Neural progenitor cell (in vitro differentiated cells): Measurements from ENCODE around the gene NR1D2. TPM values are rescaled to one million over a fixed set of nuclear protein-coding genes. Genes with fewer than 3 reads are reported as not detected.

Experiments used
- DNase-seq: peaks from one replicate; pipeline ENCODE4 v3.0.0-alpha.2; 2016; ENCODE audit warnings: low spot score
- H2AFZ ChIP-seq: fragments of 200-600 bp; sonication (generic); replicated peaks from 2 replicates; pipeline ENCODE4 v1.6.1; 2016; ENCODE audit warnings: antibody characterized with exemption
- H3F3A ChIP-seq: fragments of 200-600 bp; sonication (generic); 2 replicates; pipeline ENCODE4 v1.6.1; 2016; ENCODE audit warnings: antibody characterized with exemption, low read depth
- H3K27ac ChIP-seq: fragments of 200-600 bp; sonication (generic); 2 replicates; pipeline ENCODE4 v1.5.1; 2016; ENCODE audit warnings: mild to moderate bottlenecking
- H3K27me3 ChIP-seq: fragments of 200-600 bp; sonication (generic); 2 replicates; pipeline ENCODE4 v1.6.1; 2016; ENCODE audit warnings: mild to moderate bottlenecking, moderate library complexity
- H3K36me3 ChIP-seq: fragments of 200-600 bp; sonication (generic); 2 replicates; pipeline ENCODE4 v1.5.1; 2016
- H3K4me1 ChIP-seq: fragments of 200-600 bp; sonication (generic); 2 replicates; pipeline ENCODE4 v1.6.1; 2016; ENCODE audit warnings: mixed run types
- H3K4me2 ChIP-seq: fragments of 200-600 bp; sonication (generic); 2 replicates; pipeline ENCODE4 v1.6.1; 2016
- H3K4me3 ChIP-seq: fragments of 200-600 bp; sonication (generic); 2 replicates; pipeline ENCODE4 v1.5.1; 2016
- H3K79me2 ChIP-seq: fragments of 200-600 bp; sonication (generic); 2 replicates; pipeline ENCODE4 v1.6.1; 2016; ENCODE audit warnings: low read depth
- H3K9ac ChIP-seq: fragments of 200-600 bp; sonication (generic); 2 replicates; pipeline ENCODE4 v1.6.1; 2016
- H3K9me3 ChIP-seq: fragments of 200-600 bp; sonication (generic); 2 replicates; pipeline ENCODE4 v1.5.1; 2016; ENCODE audit warnings: low read depth
- H4K20me1 ChIP-seq: fragments of 200-600 bp; sonication (generic); 2 replicates; pipeline ENCODE4 v1.6.1; 2016; ENCODE audit warnings: low read depth
- H3K27ac Mint-ChIP-seq: 3 replicates; pipeline ENCODE4 v1.8.0; 2021; ENCODE audit warnings: mixed read lengths
- H3K27me3 Mint-ChIP-seq: 2 replicates; pipeline ENCODE4 v1.8.0; 2022; ENCODE audit warnings: low read depth, mild to moderate bottlenecking, inconsistent platforms, moderate library complexity, mixed read lengths; ENCODE audit not compliant: insufficient read depth
- H3K36me3 Mint-ChIP-seq: 3 replicates; pipeline ENCODE4 v1.8.0; 2021; ENCODE audit warnings: mixed read lengths
- H3K4me1 Mint-ChIP-seq: 3 replicates; pipeline ENCODE4 v1.8.0; 2021; ENCODE audit warnings: mixed read lengths
- H3K4me3 Mint-ChIP-seq: 3 replicates; pipeline ENCODE4 v1.8.0; 2021; ENCODE audit warnings: mild to moderate bottlenecking, moderate library complexity, mixed read lengths
- H3K9me3 Mint-ChIP-seq: 3 replicates; pipeline ENCODE4 v1.8.0; 2020; ENCODE audit warnings: mixed read lengths
- CTCF ChIP-seq: fragments of 200-600 bp; sonication (generic); IDR thresholded peaks from 2 replicates; pipeline ENCODE4 v1.5.1; 2017; ENCODE audit warnings: antibody characterized with exemption, mild to moderate bottlenecking
- EZH2 ChIP-seq: fragments of 200-600 bp; sonication (generic); IDR thresholded peaks from 2 replicates; pipeline ENCODE4 v1.6.1; 2017; ENCODE audit warnings: antibody characterized with exemption, mild to moderate bottlenecking, moderate library complexity
- EZH2phosphoT487 ChIP-seq: fragments of 200-600 bp; sonication (generic); IDR thresholded peaks from 2 replicates; pipeline ENCODE4 v1.6.1; 2017; ENCODE audit warnings: antibody characterized with exemption
- total RNA-seq: library from RNA; depleted of rRNA; stranded (reverse); fragments of >200 nt; gene quantifications from 2 replicates; pipeline ENCODE4 v1.2.3, GENCODE V29; 2015; ENCODE audit warnings: low replicate concordance

Gene NR1D2
- total RNA-seq, 1 donor from 2014 or later = 43.7 TPM

- no peak for TF ChIP-seq EZH2phosphoT487
- no peak for TF ChIP-seq CTCF
- TF ChIP-seq EZH2 = no peak
- H3K36me3 Mint-ChIP-seq = no peaks in the 10 kb centered on the region
- no peaks in the 10 kb centered on the region for H3K9me3 Mint-ChIP-seq
- H2AFZ ChIP-seq = no peak overlapping the region
- H3F3A ChIP-seq = no peaks in the 10 kb centered on the region
- H3K4me3 Mint-ChIP-seq = no peak overlapping the region
- H3K27ac ChIP-seq = no peak overlapping the region
- H3K4me3 ChIP-seq = no peak overlapping the region
- H3K27me3 ChIP-seq = no peaks in the 10 kb centered on the region
- no peaks in the 10 kb centered on the region for H4K20me1 ChIP-seq
- no peaks in the 10 kb centered on the region for H3K4me1 ChIP-seq
- no peak for DNase-seq
- no peaks in the 10 kb centered on the region for H3K27me3 Mint-ChIP-seq
- peaks cover 9% of the 10 kb centered on the region for H3K4me1 Mint-ChIP-seq
- H3K9me3 ChIP-seq = no peaks in the 10 kb centered on the region
- H3K9ac ChIP-seq = no peak overlapping the region
- H3K4me2 ChIP-seq = no peak overlapping the region
- no peaks in the 10 kb centered on the region for H3K36me3 ChIP-seq
- H3K27ac Mint-ChIP-seq = no peak overlapping the region
- H3K79me2 ChIP-seq = no peaks in the 10 kb centered on the region
Measured at GRCh38 chr3:23932571-23932970, 12.5 kb upstream of the NR1D2 start.

- Mint-ChIP-seq H3K27me3 (peaks cover 2% of the 10 kb centered on the region), H3K4me3 (no peak overlapping the region), H3K4me1 (peaks cover 9% of the 10 kb centered on the region), H3K36me3 (no peaks in the 10 kb centered on the region), H3K27ac (no peak overlapping the region), H3K9me3 (peaks cover 3% of the 10 kb centered on the region)
- Histone ChIP-seq H2AFZ (no peak overlapping the region), H3K4me2 (no peak overlapping the region), H3K79me2 (no peaks in the 10 kb centered on the region), H3K9ac (no peak overlapping the region), H4K20me1 (no peaks in the 10 kb centered on the region), H3F3A (no peaks in the 10 kb centered on the region), H3K27me3 (no peaks in the 10 kb centered on the region), H3K9me3 (no peaks in the 10 kb centered on the region), H3K36me3 (no peaks in the 10 kb centered on the region), H3K27ac (no peak overlapping the region), H3K4me1 (no peaks in the 10 kb centered on the region), H3K4me3 (no peak overlapping the region)
- no peak for DNase-seq
- TF ChIP-seq EZH2phosphoT487 (no peak), EZH2 (no peak), CTCF (no peak)
Measured at GRCh38 chr3:23934253-23934652, 10.8 kb upstream of the NR1D2 start.

- Histone ChIP-seq H3K36me3 (no peaks in the 10 kb centered on the region), H3K9me3 (no peaks in the 10 kb centered on the region), H3K79me2 (no peaks in the 10 kb centered on the region), H3K27ac (no peak overlapping the region), H3K4me3 (no peak overlapping the region), H3K9ac (no peak overlapping the region), H3K27me3 (no peaks in the 10 kb centered on the region), H2AFZ (no peak overlapping the region), H3K4me2 (no peak overlapping the region), H3F3A (no peaks in the 10 kb centered on the region), H4K20me1 (no peaks in the 10 kb centered on the region), H3K4me1 (no peaks in the 10 kb centered on the region)
- Mint-ChIP-seq H3K4me1 (peaks cover 9% of the 10 kb centered on the region), H3K27me3 (peaks cover 7% of the 10 kb centered on the region), H3K27ac (no peak overlapping the region), H3K9me3 (peaks cover 3% of the 10 kb centered on the region), H3K36me3 (no peaks in the 10 kb centered on the region), H3K4me3 (no peak overlapping the region)
- TF ChIP-seq EZH2 (no peak), EZH2phosphoT487 (no peak), CTCF (no peak)
- DNase-seq = no peak
Measured at GRCh38 chr3:23937296-23937695, 7.8 kb upstream of the NR1D2 start.

- Histone ChIP-seq H2AFZ (no peak overlapping the region), H3K36me3 (no peaks in the 10 kb centered on the region)
Measured at GRCh38 chr3:23938688-23939087, 6.4 kb upstream of the NR1D2 start.

More at GRCh38 chr3:23938688-23939087, 6.4 kb upstream of the NR1D2 start:
- no peak overlapping the region for H3K4me3 Mint-ChIP-seq
- H3K9me3 Mint-ChIP-seq = peaks cover 3% of the 10 kb centered on the region
- Histone ChIP-seq H3K27me3 (no peaks in the 10 kb centered on the region), H3K4me2 (no peak overlapping the region), H4K20me1 (no peaks in the 10 kb centered on the region), H3K79me2 (no peaks in the 10 kb centered on the region), H3K9ac (no peak overlapping the region), H3K4me3 (no peak overlapping the region), H3K9me3 (no peaks in the 10 kb centered on the region), H3K4me1 (peaks cover 3% of the 10 kb centered on the region), H3K27ac (no peak overlapping the region), H3F3A (peaks cover 4% of the 10 kb centered on the region)
- TF ChIP-seq EZH2 (no peak), EZH2phosphoT487 (no peak), CTCF (no peak)
- peaks cover 14% of the 10 kb centered on the region for H3K27me3 Mint-ChIP-seq
- no peak overlapping the region for H3K27ac Mint-ChIP-seq
- no peaks in the 10 kb centered on the region for H3K36me3 Mint-ChIP-seq
- peaks cover 13% of the 10 kb centered on the region for H3K4me1 Mint-ChIP-seq
- DNase-seq = no peak
